ENCODE measurements around the gene VAMP8.

VAMP8 gene

DNA sequence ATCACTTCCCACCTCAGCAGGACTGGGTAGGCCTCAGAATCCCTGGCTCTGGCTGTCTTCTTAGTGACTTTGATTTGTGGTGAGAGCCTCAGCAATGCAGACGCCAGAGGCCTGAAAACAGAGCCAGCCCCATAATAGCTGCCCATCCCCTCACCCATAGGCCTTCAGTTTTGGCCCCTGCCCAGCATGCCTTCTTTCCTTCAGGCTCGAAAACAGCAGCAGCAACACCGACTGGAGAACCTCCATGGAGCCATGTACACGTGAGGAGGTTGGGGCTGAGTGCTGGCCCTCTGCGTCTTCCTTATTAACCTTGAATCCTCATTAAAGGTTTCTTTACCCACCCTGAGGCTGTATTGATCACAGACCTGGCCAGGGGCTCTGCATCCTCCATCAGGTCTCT lies 19.9 kb downstream of the VAMP8 start:
- Histone ChIP-seq H3K27ac (ENCODE audit: low read length) (no peak overlapping the region), H2AFZ (ENCODE audit: low read depth, low read length) (no peak overlapping the region), H3K79me2 (ENCODE audit: insufficient read depth, low read length) (peaks cover 33% of the 10 kb centered on the region), H3K4me3 (ENCODE audit: low read depth in 1 of 2, low read length in 2 of 2) (no peak overlapping the region), H3K4me1 (ENCODE audit: insufficient read depth, low read length) (peaks cover 34% of the 10 kb centered on the region), H3K36me3 (ENCODE audit: insufficient read depth, low read length) (peaks cover 21% of the 10 kb centered on the region), H3K9me3 (ENCODE audit: insufficient read depth, low read length, severe bottlenecking) (no peaks in the 10 kb centered on the region), H4K20me1 (ENCODE audit: insufficient read depth, low read length) (peaks cover 18% of the 10 kb centered on the region), H3K4me2 (ENCODE audit: insufficient read depth, low read length) (peak overlapping the region; percentile 81), H3K27me3 (ENCODE audit: insufficient read depth, low read length, poor library complexity) (no peaks in the 10 kb centered on the region), H3K9ac (ENCODE audit: low read depth, low read length) (no peak overlapping the region)
- DNase-seq (no peak), ATAC-seq (ENCODE audit: insufficient read depth, low read depth) (no peak)
- no peak for TF ChIP-seq EZH2 (IDR thresholded peaks at IDR 0.05; ENCODE audit: borderline replicate concordance, low read depth, low read length, severe bottlenecking)
- TF ChIP-seq, protein P1, sequence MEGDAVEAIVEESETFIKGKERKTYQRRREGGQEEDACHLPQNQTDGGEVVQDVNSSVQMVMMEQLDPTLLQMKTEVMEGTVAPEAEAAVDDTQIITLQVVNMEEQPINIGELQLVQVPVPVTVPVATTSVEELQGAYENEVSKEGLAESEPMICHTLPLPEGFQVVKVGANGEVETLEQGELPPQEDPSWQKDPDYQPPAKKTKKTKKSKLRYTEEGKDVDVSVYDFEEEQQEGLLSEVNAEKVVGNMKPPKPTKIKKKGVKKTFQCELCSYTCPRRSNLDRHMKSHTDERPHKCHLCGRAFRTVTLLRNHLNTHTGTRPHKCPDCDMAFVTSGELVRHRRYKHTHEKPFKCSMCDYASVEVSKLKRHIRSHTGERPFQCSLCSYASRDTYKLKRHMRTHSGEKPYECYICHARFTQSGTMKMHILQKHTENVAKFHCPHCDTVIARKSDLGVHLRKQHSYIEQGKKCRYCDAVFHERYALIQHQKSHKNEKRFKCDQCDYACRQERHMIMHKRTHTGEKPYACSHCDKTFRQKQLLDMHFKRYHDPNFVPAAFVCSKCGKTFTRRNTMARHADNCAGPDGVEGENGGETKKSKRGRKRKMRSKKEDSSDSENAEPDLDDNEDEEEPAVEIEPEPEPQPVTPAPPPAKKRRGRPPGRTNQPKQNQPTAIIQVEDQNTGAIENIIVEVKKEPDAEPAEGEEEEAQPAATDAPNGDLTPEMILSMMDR (IDR thresholded peaks at IDR 0.05; ENCODE audit: borderline replicate concordance, extremely low read depth, low read length, poor library complexity, severe bottlenecking), result no peak

DNA sequence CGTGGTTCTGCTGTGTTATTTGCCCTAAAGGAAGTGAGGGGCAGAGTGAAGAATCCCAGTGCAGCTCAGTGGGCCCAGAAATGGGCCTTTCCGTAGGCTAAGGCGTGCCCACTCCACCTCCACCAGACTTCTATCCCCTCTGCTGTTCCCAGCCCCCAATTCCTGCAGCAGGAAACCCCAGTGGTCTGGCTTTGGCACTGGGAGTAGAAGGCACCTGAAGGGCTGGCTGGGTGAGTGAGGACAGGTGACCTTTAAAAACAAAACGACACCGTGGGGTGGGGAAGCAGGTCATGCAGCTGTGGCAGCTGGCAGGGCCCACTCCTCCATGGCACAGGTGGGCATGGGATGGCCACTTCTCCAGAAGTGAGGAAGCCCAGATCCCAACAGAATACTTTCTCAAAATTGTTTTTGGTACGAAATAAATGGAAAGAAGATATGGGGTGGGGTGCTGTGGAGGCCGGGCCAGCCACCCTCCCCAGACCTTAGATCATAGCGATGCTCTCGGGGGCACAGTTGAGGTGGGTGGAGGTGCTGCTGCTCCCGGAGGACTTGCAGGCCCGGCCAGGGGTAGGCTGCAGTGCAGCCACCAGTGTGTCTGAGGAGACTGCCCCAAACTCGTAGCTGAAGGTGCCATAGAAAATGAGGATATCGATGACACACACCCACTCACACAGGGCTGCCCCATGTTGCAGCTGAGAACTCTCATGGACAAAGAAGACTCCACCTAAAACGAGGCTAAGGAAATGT lies 21.4 kb downstream of the VAMP8 start:
- Histone ChIP-seq H3K9me3 (ENCODE audit: insufficient read depth, low read length, severe bottlenecking) (no peaks in the 10 kb centered on the region), H3K9ac (ENCODE audit: low read depth, low read length) (no peak overlapping the region), H3K4me2 (ENCODE audit: insufficient read depth, low read length) (no peak overlapping the region), H3K79me2 (ENCODE audit: insufficient read depth, low read length) (peaks cover 33% of the 10 kb centered on the region), H3K27me3 (ENCODE audit: insufficient read depth, low read length, poor library complexity) (peaks cover 10% of the 10 kb centered on the region), H3K27ac (ENCODE audit: low read length) (no peak overlapping the region), H4K20me1 (ENCODE audit: insufficient read depth, low read length) (peaks cover 18% of the 10 kb centered on the region), H3K4me3 (ENCODE audit: low read depth in 1 of 2, low read length in 2 of 2) (no peak overlapping the region), H3K36me3 (ENCODE audit: insufficient read depth, low read length) (peaks cover 21% of the 10 kb centered on the region), H3K4me1 (ENCODE audit: insufficient read depth, low read length) (peaks cover 45% of the 10 kb centered on the region), H2AFZ (ENCODE audit: low read depth, low read length) (no peak overlapping the region)
- no peak for TF ChIP-seq EZH2 (IDR thresholded peaks at IDR 0.05; ENCODE audit: borderline replicate concordance, low read depth, low read length, severe bottlenecking)
- TF ChIP-seq, protein P1 (IDR thresholded peaks at IDR 0.05; ENCODE audit: borderline replicate concordance, extremely low read depth, low read length, poor library complexity, severe bottlenecking), result no peak
- ATAC-seq (ENCODE audit: insufficient read depth, low read depth), result no peak
- no peak for DNase-seq

DNA sequence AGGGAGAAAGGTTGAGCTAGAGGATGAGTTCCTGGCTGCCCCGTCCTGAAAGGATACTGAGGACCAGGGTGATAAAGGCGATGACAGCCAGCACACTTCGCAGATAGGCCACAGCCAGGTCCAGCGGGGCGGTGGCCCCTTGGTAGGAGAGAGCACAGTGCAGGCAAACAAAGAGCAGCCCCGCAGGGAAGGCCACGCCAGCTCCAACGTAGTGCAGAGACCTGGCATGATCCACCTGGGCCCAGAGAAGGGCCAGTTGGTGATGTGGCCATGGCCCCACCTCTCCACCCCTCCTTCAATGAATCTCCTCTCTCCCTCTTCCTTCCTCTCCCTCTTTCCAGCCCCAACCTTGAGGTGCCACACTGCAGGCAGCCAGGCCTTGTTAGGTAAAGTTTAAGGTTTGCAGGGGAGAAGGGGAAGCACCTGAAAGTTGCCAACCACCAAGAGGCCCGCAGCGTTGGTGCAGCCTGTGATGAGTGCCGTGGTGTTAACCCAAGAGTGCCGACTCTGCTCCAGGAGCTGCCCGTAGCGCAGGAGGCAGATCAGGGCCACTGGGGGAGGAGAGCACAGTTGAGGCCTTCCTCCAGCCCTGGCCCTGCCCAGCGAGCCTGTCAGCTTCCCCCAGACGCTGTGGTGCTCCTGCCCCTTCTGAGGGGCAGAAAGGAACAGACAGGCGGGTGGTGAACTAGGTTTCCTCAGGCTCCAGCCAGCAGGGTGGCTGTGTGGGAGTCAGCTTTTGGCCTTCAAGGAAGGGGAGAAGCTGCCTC lies 22.3 kb downstream of the VAMP8 start:
- no peak for DNase-seq
- TF ChIP-seq, protein P1 (IDR thresholded peaks at IDR 0.05; ENCODE audit: borderline replicate concordance, extremely low read depth, low read length, poor library complexity, severe bottlenecking), result no peak
- Histone ChIP-seq H4K20me1 (ENCODE audit: insufficient read depth, low read length) (peaks cover 20% of the 10 kb centered on the region), H3K36me3 (ENCODE audit: insufficient read depth, low read length) (peaks cover 21% of the 10 kb centered on the region), H3K27me3 (ENCODE audit: insufficient read depth, low read length, poor library complexity) (peaks cover 10% of the 10 kb centered on the region), H3K27ac (ENCODE audit: low read length) (no peak overlapping the region), H2AFZ (ENCODE audit: low read depth, low read length) (no peak overlapping the region), H3K9ac (ENCODE audit: low read depth, low read length) (no peak overlapping the region), H3K4me1 (ENCODE audit: insufficient read depth, low read length) (peaks cover 37% of the 10 kb centered on the region), H3K4me2 (ENCODE audit: insufficient read depth, low read length) (no peak overlapping the region), H3K4me3 (ENCODE audit: low read depth in 1 of 2, low read length in 2 of 2) (no peak overlapping the region), H3K79me2 (ENCODE audit: insufficient read depth, low read length) (peaks cover 28% of the 10 kb centered on the region), H3K9me3 (ENCODE audit: insufficient read depth, low read length, severe bottlenecking) (no peaks in the 10 kb centered on the region)
- no peak for ATAC-seq (ENCODE audit: insufficient read depth, low read depth)
